Muscle layer of colon (tissue), 2 donors: ENCODE data around the gene PCOLCE2.

Experiments
- H3K27ac ChIP-seq: one replicate; pipeline ENCODE4 v1.7.0; 2013; ENCODE audit warnings: low read depth, mild to moderate bottlenecking, low read length, moderate library complexity
- H3K27me3 ChIP-seq, 2 donors: one replicate each; pipeline ENCODE4 v1.7.0; 2013; ENCODE audit warnings: low read length in 2 of 2, mild to moderate bottlenecking in 2 of 2; ENCODE audit not compliant: insufficient read depth in 2 of 2, control insufficient read depth in 1 of 2
- H3K36me3 ChIP-seq: one replicate; pipeline ENCODE4 v1.7.0; 2013; ENCODE audit warnings: mild to moderate bottlenecking, low read length; ENCODE audit not compliant: insufficient read depth
- H3K4me1 ChIP-seq: one replicate; pipeline ENCODE4 v1.7.0; 2013; ENCODE audit warnings: mild to moderate bottlenecking, low read length; ENCODE audit not compliant: insufficient read depth
- H3K4me3 ChIP-seq, 2 donors: one replicate each; pipeline ENCODE4 v1.7.0; 2013; ENCODE audit warnings: low read length in 2 of 2, low read depth in 1 of 2, mild to moderate bottlenecking in 1 of 2, moderate library complexity in 1 of 2
- H3K9ac ChIP-seq: one replicate; pipeline ENCODE4 v1.7.0; 2013; ENCODE audit warnings: low read length
- H3K9me3 ChIP-seq: one replicate; pipeline ENCODE4 v1.7.0; 2013; ENCODE audit warnings: mild to moderate bottlenecking, low read length
- donor health status: abdominal sarcoma.
- donor health status: Adenocarcinoma of cecum.

PCOLCE2 gene

GRCh38 chr3:142916605-142917004, 27.7 kb upstream of the PCOLCE2 start:
- Histone ChIP-seq H3K27ac (no peak overlapping the region), H3K4me3 (no peak overlapping the region), H3K27me3 (no peaks in the 10 kb centered on the region), H3K9me3 (no peaks in the 10 kb centered on the region), H3K4me1 (peaks cover 6% of the 10 kb centered on the region), H3K36me3 (no peaks in the 10 kb centered on the region), H3K9ac (no peak overlapping the region)

- H3K4me3 ChIP-seq: no peak overlapping the region
- no peaks in the 10 kb centered on the region for H3K36me3 ChIP-seq
Measured at GRCh38 chr3:142915636-142916035, 26.8 kb upstream of the PCOLCE2 start.

GRCh38 chr3:142914286-142914811, 25.5 kb upstream of the PCOLCE2 start:
- no peak overlapping the region for H3K9ac ChIP-seq
- H3K4me1 ChIP-seq: peaks cover 6% of the 10 kb centered on the region
- H3K36me3 ChIP-seq: no peaks in the 10 kb centered on the region
- no peak overlapping the region for H3K4me3 ChIP-seq
- H3K27ac ChIP-seq: no peak overlapping the region
- H3K9me3 ChIP-seq: no peaks in the 10 kb centered on the region
- H3K27me3 ChIP-seq: no peaks in the 10 kb centered on the region

More at GRCh38 chr3:142915636-142916035, 26.8 kb upstream of the PCOLCE2 start:
- H3K27me3 ChIP-seq: no peaks in the 10 kb centered on the region
- no peak overlapping the region for H3K9ac ChIP-seq
- H3K4me1 ChIP-seq: peaks cover 6% of the 10 kb centered on the region
- H3K27ac ChIP-seq: no peak overlapping the region
- no peaks in the 10 kb centered on the region for H3K9me3 ChIP-seq

- peaks cover 6% of the 10 kb centered on the region for H3K4me1 ChIP-seq
- H3K27me3 ChIP-seq: no peaks in the 10 kb centered on the region
- no peak overlapping the region for H3K4me3 ChIP-seq
- no peaks in the 10 kb centered on the region for H3K9me3 ChIP-seq
- H3K9ac ChIP-seq: no peak overlapping the region
- no peaks in the 10 kb centered on the region for H3K36me3 ChIP-seq
- H3K27ac ChIP-seq: no peak overlapping the region
Measured at GRCh38 chr3:142913432-142913831, 24.5 kb upstream of the PCOLCE2 start.

GRCh38 chr3:142912402-142913172, 23.7 kb upstream of the PCOLCE2 start:
- H3K27me3 ChIP-seq: no peaks in the 10 kb centered on the region
- peaks cover 6% of the 10 kb centered on the region for H3K4me1 ChIP-seq
- H3K9me3 ChIP-seq: no peaks in the 10 kb centered on the region
- no peak overlapping the region for H3K4me3 ChIP-seq
- H3K9ac ChIP-seq: no peak overlapping the region
- no peak overlapping the region for H3K27ac ChIP-seq
- no peaks in the 10 kb centered on the region for H3K36me3 ChIP-seq

- H3K4me1 ChIP-seq: peaks cover 6% of the 10 kb centered on the region
- no peaks in the 10 kb centered on the region for H3K9me3 ChIP-seq
- no peak overlapping the region for H3K27ac ChIP-seq
Measured at GRCh38 chr3:142910280-142910679, 21.4 kb upstream of the PCOLCE2 start.

GRCh38 chr3:142909282-142909681, 20.4 kb upstream of the PCOLCE2 start:
- Histone ChIP-seq H3K27ac (no peak overlapping the region), H3K9me3 (no peaks in the 10 kb centered on the region), H3K4me1 (peaks cover 6% of the 10 kb centered on the region), H3K9ac (no peak overlapping the region), H3K27me3 (no peaks in the 10 kb centered on the region), H3K4me3 (no peak overlapping the region), H3K36me3 (no peaks in the 10 kb centered on the region)

More at GRCh38 chr3:142910280-142910679, 21.4 kb upstream of the PCOLCE2 start:
- Histone ChIP-seq H3K36me3 (no peaks in the 10 kb centered on the region), H3K27me3 (no peaks in the 10 kb centered on the region), H3K9ac (no peak overlapping the region), H3K4me3 (no peak overlapping the region)

GRCh38 chr3:142907996-142908395, 19.1 kb upstream of the PCOLCE2 start:
- Histone ChIP-seq H3K9me3 (no peaks in the 10 kb centered on the region), H3K27ac (no peak overlapping the region), H3K9ac (no peak overlapping the region), H3K27me3 (no peaks in the 10 kb centered on the region), H3K4me3 (no peak overlapping the region), H3K4me1 (no peaks in the 10 kb centered on the region), H3K36me3 (no peaks in the 10 kb centered on the region)

GRCh38 chr3:142904639-142905436, 16.0 kb upstream of the PCOLCE2 start:
- no peak overlapping the region for H3K27ac ChIP-seq
- no peaks in the 10 kb centered on the region for H3K9me3 ChIP-seq
- no peaks in the 10 kb centered on the region for H3K36me3 ChIP-seq
- H3K4me1 ChIP-seq: no peaks in the 10 kb centered on the region
- H3K27me3 ChIP-seq: no peaks in the 10 kb centered on the region
- H3K9ac ChIP-seq: no peak overlapping the region
- no peak overlapping the region for H3K4me3 ChIP-seq

GRCh38 chr3:142902356-142902755, 13.5 kb upstream of the PCOLCE2 start:
- H3K27me3 ChIP-seq: no peaks in the 10 kb centered on the region
- H3K27ac ChIP-seq: no peak overlapping the region
- no peaks in the 10 kb centered on the region for H3K4me1 ChIP-seq
- no peaks in the 10 kb centered on the region for H3K9me3 ChIP-seq
- no peak overlapping the region for H3K9ac ChIP-seq
- H3K4me3 ChIP-seq: no peak overlapping the region
- H3K36me3 ChIP-seq: no peaks in the 10 kb centered on the region

- no peaks in the 10 kb centered on the region for H3K9me3 ChIP-seq
- no peaks in the 10 kb centered on the region for H3K36me3 ChIP-seq
- no peaks in the 10 kb centered on the region for H3K27me3 ChIP-seq
- H3K4me1 ChIP-seq: no peaks in the 10 kb centered on the region
- H3K4me3 ChIP-seq: no peak overlapping the region
- no peak overlapping the region for H3K9ac ChIP-seq
- H3K27ac ChIP-seq: no peak overlapping the region
Measured at GRCh38 chr3:142898346-142899213, 9.7 kb upstream of the PCOLCE2 start.
